ENCODE results near the gene ZNF618.
"Not testable (repeated sequence)": the region's sequence is repeated elsewhere in the genome, so short reads cannot be mapped to it uniquely, and the experiment has no call there.

Gene ZNF618

GRCh38 chr9:113990975-113991471 lies 114.9 kb downstream of the ZNF618 start:
- DNase-seq = no peak

GRCh38 chr9:113991714-113992113 lies 115.6 kb downstream of the ZNF618 start:
- no peak for DNase-seq

GRCh38 chr9:113992276-113992951 lies 116.3 kb downstream of the ZNF618 start:
- DNase-seq = no peak

GRCh38 chr9:113992994-113993393 lies 116.9 kb downstream of the ZNF618 start:
- no peak for DNase-seq

- no peak for DNase-seq
These were observed 117.9 kb downstream of the ZNF618 start for GRCh38 chr9:113993838-113994540.

- no peak for DNase-seq
These were observed 119.3 kb downstream of the ZNF618 start for GRCh38 chr9:113995401-113995800.

GRCh38 chr9:113995963-113996362 lies 119.9 kb downstream of the ZNF618 start:
- no peak for DNase-seq

GRCh38 chr9:113996531-113997001 lies 120.5 kb downstream of the ZNF618 start:
- no peak for DNase-seq

- DNase-seq = not testable (repeated sequence)
These were observed 121.0 kb downstream of the ZNF618 start for GRCh38 chr9:113997064-113997463.

- no peak for DNase-seq
These were observed 121.5 kb downstream of the ZNF618 start for GRCh38 chr9:113997610-113998009.

- DNase-seq = no peak
These were observed 122.0 kb downstream of the ZNF618 start for GRCh38 chr9:113998114-113998513.

GRCh38 chr9:113998525-113999255 lies 122.6 kb downstream of the ZNF618 start:
- DNase-seq = no peak

- no peak for DNase-seq
These were observed 123.3 kb downstream of the ZNF618 start for GRCh38 chr9:113999256-114000062.

GRCh38 chr9:114000063-114000454 lies 124.0 kb downstream of the ZNF618 start:
- DNase-seq = no peak

GRCh38 chr9:114000671-114001409 lies 124.7 kb downstream of the ZNF618 start:
- DNase-seq = no peak

GRCh38 chr9:114001410-114001685 lies 125.2 kb downstream of the ZNF618 start:
- DNase-seq = no peak

- no peak for DNase-seq
These were observed 125.7 kb downstream of the ZNF618 start for GRCh38 chr9:114001794-114002261.

GRCh38 chr9:114002271-114002985 lies 126.3 kb downstream of the ZNF618 start:
- DNase-seq = no peak

GRCh38 chr9:114002986-114003350 lies 126.9 kb downstream of the ZNF618 start:
- no peak for DNase-seq

- DNase-seq = no peak
These were observed 127.2 kb downstream of the ZNF618 start for GRCh38 chr9:114003351-114003750.

- DNase-seq = no peak
These were observed 127.6 kb downstream of the ZNF618 start for GRCh38 chr9:114003758-114004157.
